HG03354 (cell line): ENCODE results near the gene TSPYL4.

ENCODE experiments used
- ATAC-seq: cut with Tn5 transposase; IDR thresholded peaks from one replicate; pipeline ENCODE4 v1.9.1; 2021; ENCODE audit warnings: mild to moderate bottlenecking; ENCODE audit not compliant: unreplicated experiment, poor library complexity, severe bottlenecking

The TSPYL4 gene

GRCh38 chr6:116277124-116277523 lies 23.2 kb upstream of the TSPYL4 start:
- ATAC-seq, result no peak

- no peak for ATAC-seq
These were observed 17.4 kb upstream of the TSPYL4 start for GRCh38 chr6:116271149-116271708.

- ATAC-seq, result peak; percentile 93
These were observed 14.9 kb upstream of the TSPYL4 start for GRCh38 chr6:116268589-116269293.

- peak; percentile 13 for ATAC-seq
These were observed 14.1 kb upstream of the TSPYL4 start for GRCh38 chr6:116267836-116268588.

- ATAC-seq, result no peak
These were observed 12.9 kb upstream of the TSPYL4 start for GRCh38 chr6:116266803-116267202.

- ATAC-seq, result no peak
These were observed 11.4 kb upstream of the TSPYL4 start for GRCh38 chr6:116265041-116265829.

GRCh38 chr6:116263353-116263752 lies 9.5 kb upstream of the TSPYL4 start:
- ATAC-seq, result no peak

GRCh38 chr6:116258520-116258919 lies 4.6 kb upstream of the TSPYL4 start:
- ATAC-seq, result no peak

- no peak for ATAC-seq
These were observed 2.8 kb upstream of the TSPYL4 start for GRCh38 chr6:116256694-116257093.

GRCh38 chr6:116255246-116255800 lies 1.4 kb upstream of the TSPYL4 start:
- no peak for ATAC-seq

GRCh38 chr6:116254297-116255056 lies 602 bp upstream of the TSPYL4 start:
- ATAC-seq, result peak; percentile 24

- ATAC-seq, result no peak
These were observed 729 bp downstream of the TSPYL4 start for GRCh38 chr6:116253188-116253504.

GRCh38 chr6:116251568-116252384 lies 2.1 kb downstream of the TSPYL4 start:
- ATAC-seq, result no peak

GRCh38 chr6:116248577-116248976 lies 5.3 kb downstream of the TSPYL4 start:
- no peak for ATAC-seq

GRCh38 chr6:116247285-116247684 lies 6.6 kb downstream of the TSPYL4 start:
- ATAC-seq, result no peak

- ATAC-seq, result no peak
These were observed 7.8 kb downstream of the TSPYL4 start for GRCh38 chr6:116246089-116246488.

- no peak for ATAC-seq
These were observed 9.6 kb downstream of the TSPYL4 start for GRCh38 chr6:116244284-116244683.

- no peak for ATAC-seq
These were observed 14.0 kb downstream of the TSPYL4 start for GRCh38 chr6:116239856-116240255.

- no peak for ATAC-seq
These were observed 14.6 kb downstream of the TSPYL4 start for GRCh38 chr6:116239256-116239655.
